Astrocyte (in vitro differentiated cells and primary cell): ENCODE data around the gene AFF3. TPM values are rescaled to one million over a fixed set of nuclear protein-coding genes. Genes with fewer than 3 reads are reported as not detected.

Source experiments
- DNase-seq: peaks from one replicate; pipeline ENCODE4 v3.0.0-alpha.2; 2010; ENCODE audit warnings: low read depth
- FAIRE-seq: peaks from 2 replicates; lab custom pipeline; 2011; peaks lifted over from hg19 to GRCh38; lab: Jason Lieb, UNC
- H2AFZ ChIP-seq: 2 replicates; pipeline ENCODE4 v1.6.0; 2012; ENCODE audit warnings: low read depth, low read length, inconsistent platforms
- H3K27ac ChIP-seq: 2 replicates; pipeline ENCODE4 v1.5.1; 2011; ENCODE audit warnings: low read depth, low read length, inconsistent platforms
- H3K27me3 ChIP-seq: 2 replicates; pipeline ENCODE4 v1.6.0; 2011; ENCODE audit warnings: low read length, inconsistent platforms; ENCODE audit not compliant: insufficient read depth
- H3K36me3 ChIP-seq: 2 replicates; pipeline ENCODE4 v1.5.1; 2011; ENCODE audit warnings: low read length, inconsistent platforms; ENCODE audit not compliant: insufficient read depth
- H3K4me1 ChIP-seq: 2 replicates; pipeline ENCODE4 v1.5.1; 2011; ENCODE audit warnings: low read length, inconsistent platforms; ENCODE audit not compliant: insufficient read depth
- H3K4me2 ChIP-seq: 2 replicates; pipeline ENCODE4 v1.6.0; 2012; ENCODE audit warnings: low read length, inconsistent platforms
- H3K4me3 ChIP-seq: 2 replicates; pipeline ENCODE4 v1.5.1; 2011; ENCODE audit warnings: low read depth, mild to moderate bottlenecking, low read length, inconsistent platforms; ENCODE audit not compliant: insufficient read depth
- H3K79me2 ChIP-seq: 2 replicates; pipeline ENCODE4 v1.6.0; 2012; ENCODE audit warnings: mild to moderate bottlenecking, low read length, inconsistent platforms; ENCODE audit not compliant: insufficient read depth
- H3K9ac ChIP-seq: 2 replicates; pipeline ENCODE4 v1.6.0; 2012; ENCODE audit warnings: mild to moderate bottlenecking, low read length, inconsistent platforms
- H3K9me3 ChIP-seq: 2 replicates; pipeline ENCODE4 v1.5.1; 2012; ENCODE audit warnings: low read depth, mild to moderate bottlenecking, low read length, inconsistent platforms; ENCODE audit not compliant: insufficient read depth
- H4K20me1 ChIP-seq: 2 replicates; pipeline ENCODE4 v1.6.0; 2012; ENCODE audit warnings: low read length, inconsistent platforms; ENCODE audit not compliant: insufficient read depth
- H3K27ac Mint-ChIP-seq: one replicate; pipeline ENCODE4 v1.8.0; 2021; ENCODE audit warnings: mild to moderate bottlenecking, mixed read lengths; ENCODE audit not compliant: unreplicated experiment
- H3K27me3 Mint-ChIP-seq: one replicate; pipeline ENCODE4 v1.8.0; 2021; ENCODE audit warnings: low read depth, mixed read lengths; ENCODE audit not compliant: unreplicated experiment
- H3K36me3 Mint-ChIP-seq: one replicate; pipeline ENCODE4 v1.8.0; 2021; ENCODE audit warnings: low read depth, mixed read lengths; ENCODE audit not compliant: unreplicated experiment
- H3K4me1 Mint-ChIP-seq: one replicate; pipeline ENCODE4 v1.8.0; 2021; ENCODE audit warnings: low read depth, mixed read lengths; ENCODE audit not compliant: unreplicated experiment
- H3K4me3 Mint-ChIP-seq: one replicate; pipeline ENCODE4 v1.8.0; 2021; ENCODE audit warnings: mild to moderate bottlenecking, moderate library complexity, mixed read lengths; ENCODE audit not compliant: unreplicated experiment
- H3K9me3 Mint-ChIP-seq: one replicate; pipeline ENCODE4 v1.8.0; 2021; ENCODE audit warnings: mild to moderate bottlenecking, mixed read lengths; ENCODE audit not compliant: unreplicated experiment
- EZH2 ChIP-seq: IDR thresholded peaks from 2 replicates; pipeline ENCODE4 v1.6.1; 2012; ENCODE audit warnings: mild to moderate bottlenecking, low read length, inconsistent platforms; ENCODE audit not compliant: insufficient read depth
- total RNA-seq: library from RNA; stranded (reverse); gene quantifications from 2 replicates; pipeline ENCODE4 v1.2.1, GENCODE V29; 2021
- TF ChIP-seq, protein P1 (sequence below): IDR thresholded peaks from 2 replicates; pipeline ENCODE4 v1.5.1; 2011; ENCODE audit warnings: low read depth, mild to moderate bottlenecking, inconsistent platforms, low read length, moderate library complexity; ENCODE audit not compliant: insufficient read depth

Gene AFF3
- total RNA-seq, 1 donor from 2014 or later, result 14.7 TPM

DNA sequence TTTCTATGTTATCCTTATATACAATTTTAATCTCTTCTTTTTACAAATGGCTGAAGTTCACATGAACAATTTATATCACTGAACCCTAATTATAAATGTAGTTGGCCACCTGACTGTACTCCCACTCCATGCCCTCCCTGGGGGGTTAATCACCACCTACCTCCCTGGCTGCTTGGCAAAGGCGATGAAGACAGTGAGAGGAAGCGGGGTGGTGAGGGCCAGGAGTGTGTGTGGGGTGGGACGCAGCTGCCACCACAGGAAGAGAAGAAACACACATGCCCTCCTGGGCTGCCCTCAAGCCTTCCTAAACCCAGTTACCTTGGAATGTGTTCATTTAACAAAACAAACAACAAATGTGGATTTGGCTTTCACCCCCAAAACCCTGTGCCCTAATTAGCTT is 565.6 kb downstream of the AFF3 start:
- no peak for FAIRE-seq
- Mint-ChIP-seq H3K4me1 (peaks cover 5% of the 10 kb centered on the region), H3K4me3 (no peak overlapping the region), H3K36me3 (peaks cover 8% of the 10 kb centered on the region), H3K27ac (no peak overlapping the region), H3K9me3 (no peaks in the 10 kb centered on the region), H3K27me3 (no peaks in the 10 kb centered on the region)
- H3K27ac ChIP-seq, result no peak overlapping the region
- no peak for DNase-seq
- H3K4me1 ChIP-seq, result peaks cover 9% of the 10 kb centered on the region
- no peak overlapping the region for H3K9ac ChIP-seq
- no peaks in the 10 kb centered on the region for H3K36me3 ChIP-seq
- no peaks in the 10 kb centered on the region for H3K79me2 ChIP-seq
- H3K27me3 ChIP-seq, result no peaks in the 10 kb centered on the region
- no peak overlapping the region for H2AFZ ChIP-seq
- H4K20me1 ChIP-seq, result no peaks in the 10 kb centered on the region
- H3K4me3 ChIP-seq, result no peak overlapping the region
- H3K4me2 ChIP-seq, result no peak overlapping the region
- TF ChIP-seq, protein P1, sequence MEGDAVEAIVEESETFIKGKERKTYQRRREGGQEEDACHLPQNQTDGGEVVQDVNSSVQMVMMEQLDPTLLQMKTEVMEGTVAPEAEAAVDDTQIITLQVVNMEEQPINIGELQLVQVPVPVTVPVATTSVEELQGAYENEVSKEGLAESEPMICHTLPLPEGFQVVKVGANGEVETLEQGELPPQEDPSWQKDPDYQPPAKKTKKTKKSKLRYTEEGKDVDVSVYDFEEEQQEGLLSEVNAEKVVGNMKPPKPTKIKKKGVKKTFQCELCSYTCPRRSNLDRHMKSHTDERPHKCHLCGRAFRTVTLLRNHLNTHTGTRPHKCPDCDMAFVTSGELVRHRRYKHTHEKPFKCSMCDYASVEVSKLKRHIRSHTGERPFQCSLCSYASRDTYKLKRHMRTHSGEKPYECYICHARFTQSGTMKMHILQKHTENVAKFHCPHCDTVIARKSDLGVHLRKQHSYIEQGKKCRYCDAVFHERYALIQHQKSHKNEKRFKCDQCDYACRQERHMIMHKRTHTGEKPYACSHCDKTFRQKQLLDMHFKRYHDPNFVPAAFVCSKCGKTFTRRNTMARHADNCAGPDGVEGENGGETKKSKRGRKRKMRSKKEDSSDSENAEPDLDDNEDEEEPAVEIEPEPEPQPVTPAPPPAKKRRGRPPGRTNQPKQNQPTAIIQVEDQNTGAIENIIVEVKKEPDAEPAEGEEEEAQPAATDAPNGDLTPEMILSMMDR, result no peak
- no peak for TF ChIP-seq EZH2
- H3K9me3 ChIP-seq, result no peaks in the 10 kb centered on the region

DNA sequence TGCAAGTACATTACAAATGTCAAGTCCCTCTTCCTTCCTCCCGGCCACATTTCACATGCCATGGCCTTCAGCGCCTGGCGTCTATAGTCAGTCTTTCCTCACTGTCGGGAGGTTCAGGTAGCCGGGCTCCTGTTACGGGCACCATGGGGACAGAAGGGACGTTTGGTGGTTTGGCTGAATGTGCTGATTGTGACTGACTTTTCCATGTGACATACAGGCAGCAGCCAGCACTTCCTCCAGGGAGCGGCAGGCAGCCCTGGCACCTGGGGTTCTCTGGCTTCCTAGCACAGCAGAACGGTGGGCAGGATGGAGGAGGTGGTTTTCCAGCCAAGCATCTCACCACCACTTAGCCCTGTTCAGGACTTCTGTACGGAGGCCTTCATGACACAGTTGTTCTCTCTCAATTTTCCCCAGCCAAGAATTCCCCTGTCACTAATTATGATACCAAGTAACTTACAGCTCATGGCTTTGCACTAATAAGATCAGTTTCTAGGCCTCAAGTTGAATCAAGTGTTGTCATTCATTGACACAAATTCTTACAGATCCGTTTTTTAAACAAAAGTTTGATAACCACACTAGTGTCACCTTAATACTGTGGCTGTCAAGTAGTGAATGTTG is 568.6 kb downstream of the AFF3 start:
- no peaks in the 10 kb centered on the region for H4K20me1 ChIP-seq
- no peak overlapping the region for H3K4me3 ChIP-seq
- H3K79me2 ChIP-seq, result no peaks in the 10 kb centered on the region
- H3K36me3 ChIP-seq, result no peaks in the 10 kb centered on the region
- no peaks in the 10 kb centered on the region for H3K9me3 Mint-ChIP-seq
- peaks cover 4% of the 10 kb centered on the region for H3K36me3 Mint-ChIP-seq
- FAIRE-seq (no peak), DNase-seq (no peak)
- no peak overlapping the region for H3K27ac Mint-ChIP-seq
- peaks cover 5% of the 10 kb centered on the region for H3K4me1 Mint-ChIP-seq
- no peaks in the 10 kb centered on the region for H3K9me3 ChIP-seq
- TF ChIP-seq EZH2, result no peak
- TF ChIP-seq, protein P1, result no peak
- no peaks in the 10 kb centered on the region for H3K27me3 ChIP-seq
- H3K9ac ChIP-seq, result no peak overlapping the region
- no peak overlapping the region for H3K4me2 ChIP-seq
- H3K27ac ChIP-seq, result no peak overlapping the region
- H3K4me3 Mint-ChIP-seq, result no peak overlapping the region
- no peaks in the 10 kb centered on the region for H3K27me3 Mint-ChIP-seq
- no peak overlapping the region for H2AFZ ChIP-seq
- peaks cover 11% of the 10 kb centered on the region for H3K4me1 ChIP-seq
